ENCODE results near the gene KPNA1. TPM values are rescaled to one million over a fixed set of nuclear protein-coding genes. Genes with fewer than 3 reads are reported as not detected.
A peak's percentile ranks its signal among the peaks of the same experiment; 100 is the strongest.

The KPNA1 gene
- total and polyA plus RNA-seq, 2 experiments from 2014 or later = 34.0 to 62.6 TPM

DNA sequence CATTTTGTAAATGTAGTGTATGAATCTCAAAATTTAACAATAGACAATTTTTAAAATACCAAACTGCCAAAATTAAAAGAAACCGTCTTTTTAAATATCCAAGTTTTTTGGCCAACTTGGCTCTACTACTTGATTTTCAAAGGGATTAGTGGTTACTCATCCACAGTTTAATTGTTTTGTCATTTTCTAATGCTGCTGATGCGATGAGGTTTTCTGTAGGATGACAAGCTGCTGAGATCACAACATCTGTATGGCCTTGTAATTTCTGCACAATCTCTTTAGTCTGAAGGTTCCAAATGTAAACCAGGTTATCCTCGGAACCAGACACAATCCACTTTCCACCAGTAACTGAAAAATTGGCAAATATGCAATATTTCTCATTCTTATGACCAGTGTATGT, 100.3 kb downstream of the KPNA1 start:
- WGBS, 2 experiments (ENCODE audit: low coverage in 1 of 2, low lambda C conversion rate in 2 of 2, missing lambda C conversion rate in 2 of 2) = 62 to 71% methylated on average over 3 of the region's 3 CpGs
- peak; percentile 49 for DNase-seq
- Histone ChIP-seq H3K9ac (0 out of 2 replicates have a peak overlapping the region, but pooled peaks have one; percentile 97), H3K36me3 (ENCODE audit: low read depth) (peaks cover 19% of the 10 kb centered on the region), H3K4me2 (ENCODE audit: unreplicated experiment) (peak overlapping the region; percentile 94), H3K9me2 (ENCODE audit: insufficient read depth) (no peaks in the 10 kb centered on the region), H3K4me3 (peak overlapping the region; percentile 98; the same call in 1 of the 2 replicates), H3K4me1 (ENCODE audit: insufficient read depth) (peaks cover 9% of the 10 kb centered on the region), H3K27me3 (replicated peaks; ENCODE audit: insufficient read depth) (no peaks in the 10 kb centered on the region), H3K9me3 (ENCODE audit: low read depth) (no peaks in the 10 kb centered on the region), H2AFZ (no peak overlapping the region), H4K20me1 (ENCODE audit: insufficient read depth) (no peaks in the 10 kb centered on the region), H3K27ac (no peak overlapping the region), H3F3A (ENCODE audit: insufficient read depth) (peaks cover 10% of the 10 kb centered on the region; the same call in 1 of the 2 replicates), H3K79me2 (ENCODE audit: insufficient read depth) (peaks cover 86% of the 10 kb centered on the region)
- in situ Hi-C loops (cut with MboI) = no loop called here
- TF ChIP-seq EZH2phosphoT487 (IDR thresholded peaks at IDR 0.05; ENCODE audit: insufficient read depth, low read depth) (no peak), EZH2 (IDR thresholded peaks at IDR 0.05; ENCODE audit: insufficient read depth, poor library complexity, severe bottlenecking) (no peak)

DNA sequence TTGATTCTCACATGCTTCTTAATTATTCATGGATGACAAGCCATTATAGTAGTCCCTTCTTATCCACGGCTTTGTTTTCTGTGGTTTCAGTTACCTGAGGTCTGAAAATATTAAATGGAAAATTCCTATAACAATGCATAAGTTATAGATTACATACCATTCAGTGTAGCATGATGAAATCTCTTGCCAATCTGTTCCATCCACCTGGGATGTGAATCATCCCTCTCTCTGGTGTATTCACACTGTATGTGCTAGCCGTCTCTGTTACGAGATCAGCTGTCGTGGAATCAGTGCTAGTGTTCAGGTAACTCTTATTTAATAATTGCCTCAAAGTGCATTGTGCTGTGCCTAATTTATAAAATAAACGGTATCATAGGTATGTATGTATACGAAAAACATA, 104.1 kb downstream of the KPNA1 start:
- in situ Hi-C loops (cut with MboI) = no loop called here

DNA sequence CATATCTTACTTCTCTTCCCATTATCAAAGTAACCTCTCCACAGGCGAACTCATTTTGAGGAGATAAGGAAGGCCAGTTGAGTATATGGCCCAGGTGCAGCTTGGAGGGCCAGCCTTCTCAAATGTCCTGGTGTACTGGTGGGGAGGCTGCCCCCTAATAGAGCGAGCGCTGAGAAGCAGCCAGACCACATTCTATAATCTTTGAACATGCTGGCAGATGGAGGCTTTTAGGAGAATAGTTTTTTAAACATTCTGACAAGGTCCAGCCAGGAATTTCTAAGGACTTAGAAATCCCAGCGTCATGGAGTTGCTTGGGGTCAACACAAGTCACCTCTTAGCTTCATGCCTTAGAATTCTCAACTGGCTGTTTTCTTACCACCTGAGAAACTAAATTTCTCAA, 104.6 kb downstream of the KPNA1 start:
- DNase-seq = no peak
- Histone ChIP-seq H3K9me3 (ENCODE audit: low read depth) (no peaks in the 10 kb centered on the region), H3K79me2 (ENCODE audit: insufficient read depth) (peaks cover 49% of the 10 kb centered on the region), H3K27me3 (replicated peaks; ENCODE audit: insufficient read depth) (no peaks in the 10 kb centered on the region), H3K4me3 (no peak overlapping the region), H3K36me3 (ENCODE audit: low read depth) (peaks cover 34% of the 10 kb centered on the region), H3F3A (ENCODE audit: insufficient read depth) (peaks cover 7% of the 10 kb centered on the region; the same call in 1 of the 2 replicates), H3K9ac (no peak overlapping the region), H3K9me2 (ENCODE audit: insufficient read depth) (no peaks in the 10 kb centered on the region), H2AFZ (no peak overlapping the region), H3K27ac (no peak overlapping the region), H4K20me1 (ENCODE audit: insufficient read depth) (no peaks in the 10 kb centered on the region), H3K4me2 (ENCODE audit: unreplicated experiment) (no peak overlapping the region), H3K4me1 (ENCODE audit: insufficient read depth) (peaks cover 8% of the 10 kb centered on the region)
- WGBS, 2 experiments (ENCODE audit: low coverage in 1 of 2, low lambda C conversion rate in 2 of 2, missing lambda C conversion rate in 2 of 2) = 97 to 98% methylated on average over 4 of the region's 4 CpGs
- in situ Hi-C loops (cut with MboI) = no loop called here
- TF ChIP-seq EZH2phosphoT487 (IDR thresholded peaks at IDR 0.05; ENCODE audit: insufficient read depth, low read depth) = no peak
- no peak for TF ChIP-seq EZH2 (IDR thresholded peaks at IDR 0.05; ENCODE audit: insufficient read depth, poor library complexity, severe bottlenecking)

More for the DNA sequence above, 104.1 kb downstream of the KPNA1 start:
- TF ChIP-seq EZH2 (IDR thresholded peaks at IDR 0.05; ENCODE audit: insufficient read depth, poor library complexity, severe bottlenecking) (no peak), EZH2phosphoT487 (IDR thresholded peaks at IDR 0.05; ENCODE audit: insufficient read depth, low read depth) (no peak)
- H4K20me1 ChIP-seq (ENCODE audit: insufficient read depth) = no peaks in the 10 kb centered on the region
- no peak overlapping the region for H2AFZ ChIP-seq
- H3K9me3 ChIP-seq (ENCODE audit: low read depth) = no peaks in the 10 kb centered on the region
- no peak overlapping the region for H3K9ac ChIP-seq
- H3K9me2 ChIP-seq (ENCODE audit: insufficient read depth) = no peaks in the 10 kb centered on the region
- H3K79me2 ChIP-seq (ENCODE audit: insufficient read depth) = peaks cover 54% of the 10 kb centered on the region
- H3K4me3 ChIP-seq = no peak overlapping the region
- no peak for DNase-seq
- peaks cover 10% of the 10 kb centered on the region; the same call in 1 of the 2 replicates for H3F3A ChIP-seq (ENCODE audit: insufficient read depth)
- peaks cover 34% of the 10 kb centered on the region for H3K36me3 ChIP-seq (ENCODE audit: low read depth)
- H3K4me1 ChIP-seq (ENCODE audit: insufficient read depth) = peaks cover 9% of the 10 kb centered on the region
- H3K27me3 ChIP-seq (replicated peaks; ENCODE audit: insufficient read depth) = no peaks in the 10 kb centered on the region
- H3K4me2 ChIP-seq (ENCODE audit: unreplicated experiment) = no peak overlapping the region
- H3K27ac ChIP-seq = no peak overlapping the region
- whole genome bisulfite sequencing, 2 experiments (ENCODE audit: low coverage in 1 of 2, low lambda C conversion rate in 2 of 2, missing lambda C conversion rate in 2 of 2) = 93 to 97% methylated on average over 6 of the region's 6 CpGs

DNA sequence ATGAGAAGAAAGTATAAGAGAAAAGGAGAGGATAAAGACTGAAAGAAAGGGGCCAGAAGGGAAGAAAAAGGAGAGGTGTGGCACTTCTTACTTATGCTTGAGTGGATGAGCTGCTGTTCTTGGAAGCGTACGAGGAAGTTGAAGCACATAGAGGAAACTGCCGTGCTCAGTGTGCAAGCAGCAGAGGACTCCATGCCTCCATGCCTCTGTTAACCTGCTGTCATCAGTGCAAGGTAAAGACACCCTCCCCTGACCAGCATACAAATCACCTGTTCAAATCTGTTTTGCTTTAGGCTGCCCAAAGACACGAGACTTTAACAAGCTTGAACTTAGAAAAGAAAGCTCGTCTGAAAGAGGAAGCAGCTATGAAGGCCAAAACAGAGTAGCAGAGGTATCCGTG, 105.3 kb downstream of the KPNA1 start:
- Histone ChIP-seq H3K4me3 (no peak overlapping the region), H3K36me3 (ENCODE audit: low read depth) (peaks cover 34% of the 10 kb centered on the region), H3K27me3 (replicated peaks; ENCODE audit: insufficient read depth) (no peaks in the 10 kb centered on the region), H3K27ac (no peak overlapping the region), H3K9ac (no peak overlapping the region), H3K9me3 (ENCODE audit: low read depth) (no peaks in the 10 kb centered on the region), H3K79me2 (ENCODE audit: insufficient read depth) (peaks cover 42% of the 10 kb centered on the region), H3K9me2 (ENCODE audit: insufficient read depth) (no peaks in the 10 kb centered on the region), H3K4me1 (ENCODE audit: insufficient read depth) (peaks cover under 1% of the 10 kb centered on the region), H3F3A (ENCODE audit: insufficient read depth) (peaks cover under 1% of the 10 kb centered on the region; the same call in 1 of the 2 replicates), H3K4me2 (ENCODE audit: unreplicated experiment) (no peak overlapping the region), H2AFZ (no peak overlapping the region), H4K20me1 (ENCODE audit: insufficient read depth) (no peaks in the 10 kb centered on the region)
- no peak for DNase-seq
- 80 to 84% methylated on average over 6 of the region's 6 CpGs for WGBS, 2 experiments (ENCODE audit: low coverage in 1 of 2, low lambda C conversion rate in 2 of 2, missing lambda C conversion rate in 2 of 2)
- in situ Hi-C loops (cut with MboI) = no loop called here
- TF ChIP-seq EZH2 (IDR thresholded peaks at IDR 0.05; ENCODE audit: insufficient read depth, poor library complexity, severe bottlenecking) = no peak
- no peak for TF ChIP-seq EZH2phosphoT487 (IDR thresholded peaks at IDR 0.05; ENCODE audit: insufficient read depth, low read depth)

Measured in GM23248 (cell line).